HTR-8/SVneo (cell line): ENCODE measurements around the gene DOCK10.

Experiments
- DNase-seq: peaks from one replicate; pipeline ENCODE4 v3.0.0; 2011; ENCODE audit warnings: low spot score, mixed read lengths; ENCODE audit not compliant: insufficient read length
- FAIRE-seq: peaks from 2 replicates; lab custom pipeline; 2011; peaks lifted over from hg19 to GRCh38; lab: Jason Lieb, UNC

DOCK10 gene

DNA sequence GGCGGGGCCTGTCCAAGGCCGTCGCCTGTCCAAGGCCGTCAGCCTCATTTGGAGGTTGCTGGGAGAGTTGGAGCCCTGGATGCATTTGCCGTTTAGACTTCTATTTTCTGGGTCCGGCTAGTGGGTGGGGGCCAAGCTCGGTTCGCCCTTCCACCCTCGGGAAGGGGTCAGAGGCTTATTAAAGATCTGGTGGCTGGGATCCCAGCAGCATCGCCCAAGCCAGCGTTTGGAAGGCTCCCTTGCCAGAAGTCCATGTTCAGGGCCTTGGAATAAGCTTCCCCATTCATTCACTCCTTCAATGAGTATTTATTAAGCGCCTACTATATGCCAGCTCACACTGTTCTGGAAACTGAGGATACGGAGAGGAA lies 516 bp upstream of the DOCK10 start:
- no peak for DNase-seq
- no peak for FAIRE-seq

- no peak for FAIRE-seq
- DNase-seq = peak; percentile 26
Observed at GRCh38 chr2:225041207-225041850, 939 bp downstream of the DOCK10 start.

DNA sequence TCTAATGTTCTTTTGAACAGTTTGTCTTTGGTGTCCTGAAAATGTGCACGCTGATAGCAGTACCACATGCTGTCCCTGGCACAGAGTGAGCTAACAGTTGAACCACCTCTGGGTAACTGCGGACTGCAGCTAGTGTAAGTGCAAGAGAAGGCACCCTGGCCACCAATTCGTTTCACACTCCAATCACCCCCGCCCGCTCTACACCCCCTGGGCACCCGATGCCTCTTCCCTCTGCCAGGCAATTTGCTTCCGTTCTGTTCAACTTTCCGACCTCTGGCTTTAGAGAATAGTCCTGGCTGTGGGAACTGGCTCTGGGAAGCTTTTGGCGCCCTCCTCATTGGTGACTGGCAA lies 1.4 kb downstream of the DOCK10 start:
- DNase-seq = no peak
- no peak for FAIRE-seq

GRCh38 chr2:225040142-225040541 lies 2.1 kb downstream of the DOCK10 start:
- FAIRE-seq (no peak), DNase-seq (no peak)

DNA sequence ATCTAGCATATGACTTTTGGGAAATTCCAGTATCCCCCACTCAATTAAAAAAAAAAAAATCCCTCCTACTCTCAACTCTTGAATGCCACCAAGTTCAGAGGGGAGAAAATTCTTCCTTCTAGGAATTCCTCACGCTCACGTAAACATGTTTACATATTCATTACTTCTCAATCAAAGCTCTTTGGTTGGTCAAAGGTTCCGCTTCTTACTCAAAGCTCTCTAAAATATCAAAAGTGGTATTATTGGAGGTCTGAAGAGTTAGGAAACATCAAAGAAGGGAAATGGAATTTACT lies 4.1 kb downstream of the DOCK10 start:
- DNase-seq = no peak
- FAIRE-seq = no peak

DNA sequence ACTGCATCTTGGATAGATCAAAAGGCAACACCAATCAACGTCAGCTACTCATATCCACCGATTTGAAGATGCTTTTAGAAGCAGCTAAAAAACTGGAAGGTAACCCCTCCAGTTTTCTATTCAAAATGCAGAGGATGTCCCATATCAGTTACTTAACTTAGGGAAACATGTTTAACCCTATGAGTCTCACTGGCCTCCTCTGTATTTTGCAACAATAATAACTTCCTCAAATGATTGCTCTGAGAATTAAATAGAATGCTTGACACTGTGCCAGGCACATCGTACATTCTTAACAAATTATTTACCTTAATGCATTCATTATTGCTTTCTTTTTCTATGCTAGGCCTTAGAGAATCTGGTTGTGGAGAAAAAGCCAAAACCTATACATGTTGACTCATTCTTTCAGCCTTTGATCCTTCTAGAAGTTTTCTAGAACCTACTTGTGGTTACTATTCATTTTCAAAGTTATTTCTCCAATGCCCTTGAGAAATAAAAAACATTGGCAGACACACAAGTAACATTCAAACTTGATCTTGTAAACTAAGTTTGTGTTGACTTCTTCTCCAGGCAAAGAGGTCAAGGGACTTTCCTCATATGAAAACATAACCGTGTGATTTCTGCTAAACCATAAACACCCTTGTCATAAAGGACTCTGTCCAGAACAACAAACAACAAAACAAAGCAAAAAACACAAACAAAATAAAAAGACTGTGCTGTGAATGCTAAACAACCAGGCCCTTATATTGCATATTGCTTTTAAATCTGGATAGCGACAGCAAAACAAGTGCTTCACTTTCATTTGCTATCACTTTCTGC lies 4.6 kb downstream of the DOCK10 start:
- DNase-seq (no peak), FAIRE-seq (no peak)

GRCh38 chr2:225036431-225036830 lies 5.8 kb downstream of the DOCK10 start:
- DNase-seq (no peak), FAIRE-seq (no peak)

DNA sequence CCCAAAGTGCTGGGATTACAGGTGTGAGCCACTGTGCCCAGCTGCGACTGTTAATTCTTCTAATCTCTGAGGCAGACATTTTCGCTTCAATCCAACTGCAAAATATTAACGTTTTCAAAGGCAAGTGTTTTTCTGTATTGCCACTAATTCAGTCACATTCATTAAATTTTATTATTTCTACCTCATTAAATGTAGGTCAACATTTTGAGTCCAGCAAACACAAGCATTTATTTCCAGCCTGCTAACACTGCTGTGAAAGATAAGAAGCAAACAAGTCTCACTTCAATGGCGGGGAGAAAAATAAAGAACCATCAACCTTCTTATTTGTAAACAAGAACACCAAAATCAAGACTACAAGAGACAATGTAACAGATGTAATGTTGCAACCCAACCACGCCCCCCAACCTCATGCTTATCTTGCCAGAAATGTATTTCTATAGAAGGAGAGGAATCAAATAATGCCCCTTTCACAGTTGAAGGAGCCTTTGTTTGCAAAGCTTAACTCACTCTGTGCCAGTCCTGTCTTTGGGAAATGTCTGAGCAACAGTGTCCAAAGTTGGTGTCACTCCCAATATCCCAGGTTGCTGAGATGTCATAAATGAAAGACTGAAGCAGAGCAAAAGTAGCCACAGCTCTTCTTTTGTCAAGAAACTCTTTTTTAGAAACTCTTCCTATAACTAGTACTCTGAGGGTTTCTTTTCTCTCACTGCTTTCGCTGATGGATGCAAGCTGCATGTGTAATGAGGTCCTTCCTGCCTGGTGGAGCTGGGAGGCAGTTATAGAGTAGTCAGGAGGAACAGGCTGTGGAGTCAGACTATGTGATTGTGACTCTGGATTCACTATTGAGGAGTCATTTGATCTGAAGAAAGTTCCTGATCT lies 8.6 kb downstream of the DOCK10 start:
- no peak for FAIRE-seq
- DNase-seq = no peak

DNA sequence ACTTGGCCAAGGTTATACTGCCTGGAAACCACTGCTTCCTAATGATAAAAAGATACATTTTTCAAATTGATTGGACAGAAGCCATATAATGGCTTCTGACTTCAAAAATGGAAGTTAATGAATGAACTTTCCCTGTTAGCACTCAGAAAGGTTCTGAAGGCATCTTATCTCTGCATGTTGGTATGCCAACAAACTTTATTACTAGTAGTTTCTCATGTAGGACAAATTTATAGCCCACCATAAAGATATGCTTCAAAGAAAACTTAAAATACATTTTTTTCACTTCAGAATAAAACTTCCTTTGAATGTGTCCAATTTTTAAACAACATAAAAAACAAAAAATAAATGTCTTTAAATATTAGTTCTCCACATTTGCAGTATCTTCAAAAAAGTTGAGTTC lies 10.0 kb downstream of the DOCK10 start:
- no peak for DNase-seq
- no peak for FAIRE-seq

DNA sequence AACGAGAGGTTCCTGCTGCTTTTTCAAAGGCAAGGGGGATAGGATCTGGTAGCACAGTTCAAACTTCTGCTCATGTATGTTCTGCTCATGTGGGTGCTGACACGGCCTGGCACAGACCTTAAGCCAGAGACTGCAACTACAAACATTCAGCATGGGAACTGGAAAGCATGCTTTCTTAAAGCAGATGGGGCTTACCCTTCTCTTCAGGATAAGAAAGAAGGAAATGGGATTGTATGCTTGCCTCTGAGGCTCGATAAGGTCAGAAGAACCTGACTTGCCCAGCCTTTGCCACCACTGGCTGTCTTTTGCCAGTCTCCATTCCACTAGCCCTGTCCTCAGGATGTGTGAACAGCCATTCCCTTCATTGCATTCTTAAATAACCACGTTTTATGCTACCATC lies 10.7 kb downstream of the DOCK10 start:
- FAIRE-seq = no peak
- DNase-seq = no peak

DNA sequence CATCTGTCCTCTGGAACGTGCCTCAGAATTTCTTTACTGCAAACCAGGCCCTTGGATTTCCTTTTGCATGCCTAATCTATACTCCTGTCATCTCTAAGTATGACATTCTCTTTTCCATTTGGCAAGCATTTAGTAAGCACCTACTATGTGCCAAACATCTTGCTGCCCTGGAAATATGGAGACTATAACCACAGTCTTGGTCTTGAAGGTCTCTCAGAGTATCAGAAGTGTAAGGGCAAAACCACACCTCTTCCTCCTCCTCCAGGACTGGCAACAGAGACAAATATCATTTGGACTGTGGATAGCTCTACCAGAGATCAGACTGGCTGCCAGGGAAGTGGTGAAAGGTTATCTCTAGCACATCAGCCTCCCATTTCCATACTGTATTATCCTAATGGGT lies 11.4 kb downstream of the DOCK10 start:
- FAIRE-seq (peak; percentile 16), DNase-seq (no peak)

DNA sequence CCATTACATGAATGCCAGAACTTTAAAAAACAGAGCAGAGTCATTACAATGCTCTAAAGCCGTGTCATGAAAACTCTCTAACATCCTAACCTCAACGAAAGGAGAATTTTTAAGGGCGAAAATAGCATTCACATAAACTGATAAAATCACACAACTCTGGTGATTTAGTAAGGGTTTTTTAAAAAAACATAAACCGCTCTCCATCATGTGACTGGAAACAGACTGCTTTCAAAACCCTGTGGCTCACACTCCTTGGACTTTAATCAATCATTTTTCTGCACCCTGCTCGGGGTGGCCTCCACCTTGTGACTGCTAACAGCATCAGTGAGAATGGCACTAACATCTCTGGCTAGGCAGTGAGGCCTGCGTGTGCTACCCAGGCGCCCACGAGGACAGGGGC lies 12.1 kb downstream of the DOCK10 start:
- no peak for FAIRE-seq
- no peak for DNase-seq

DNA sequence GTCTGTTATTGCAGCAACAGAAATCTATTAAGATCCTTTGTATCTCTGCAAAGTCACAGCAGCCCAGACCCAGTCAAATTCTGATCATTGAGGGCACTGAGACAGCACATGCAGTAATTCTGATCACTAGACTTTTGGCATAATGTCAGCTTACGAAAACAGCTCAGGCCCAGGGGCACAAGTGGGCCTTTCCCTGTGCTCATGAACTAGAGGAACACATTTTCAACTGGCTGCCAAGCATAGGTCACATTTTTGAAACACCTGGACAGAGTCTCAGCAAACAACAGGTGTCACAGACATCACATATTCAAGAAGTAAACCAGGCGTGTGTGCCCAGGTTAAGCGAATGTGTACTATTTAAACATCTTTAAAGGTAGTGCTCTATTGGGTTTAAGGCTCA lies 13.7 kb downstream of the DOCK10 start:
- no peak for FAIRE-seq

GRCh38 chr2:225027061-225027762 lies 15.1 kb downstream of the DOCK10 start:
- peak; percentile 28 for FAIRE-seq
- DNase-seq = no peak

More for the DNA sequence above, 13.7 kb downstream of the DOCK10 start:
- no peak for DNase-seq

DNA sequence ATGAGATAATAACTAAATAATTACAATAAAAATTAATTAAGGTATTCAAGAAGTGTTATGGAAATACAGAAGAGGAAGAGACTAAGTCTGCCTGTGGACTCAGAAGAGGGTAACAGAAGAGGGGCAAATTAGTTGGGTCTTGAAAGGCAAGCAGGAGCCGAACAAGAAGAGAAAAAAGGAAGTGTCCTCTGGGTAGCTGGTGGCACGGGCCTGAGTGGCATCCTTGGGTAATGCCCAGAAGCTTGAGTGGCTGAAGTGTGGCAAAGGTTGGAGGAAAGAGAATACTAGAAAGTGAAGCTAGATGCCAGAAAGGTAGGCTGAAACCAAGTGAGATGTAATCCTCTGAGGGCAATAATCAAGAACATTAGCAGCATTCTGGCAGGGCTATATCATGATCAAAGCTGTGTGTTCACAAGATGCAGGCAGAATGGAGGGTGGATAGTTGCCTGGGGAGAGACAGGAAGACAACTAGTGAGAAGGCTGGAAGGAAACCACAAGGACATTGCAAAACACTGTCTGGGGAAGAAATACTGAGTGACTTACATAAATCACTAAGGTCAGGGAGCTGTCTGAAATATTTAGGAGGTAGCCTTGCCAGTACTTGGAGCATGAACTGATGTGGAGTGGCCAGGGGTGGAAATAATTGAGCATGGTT lies 16.2 kb downstream of the DOCK10 start:
- FAIRE-seq (peak; percentile 23), DNase-seq (peak; percentile 56)

- FAIRE-seq = no peak
- DNase-seq = no peak
Observed at GRCh38 chr2:225022188-225022587, 20.1 kb downstream of the DOCK10 start.

DNA sequence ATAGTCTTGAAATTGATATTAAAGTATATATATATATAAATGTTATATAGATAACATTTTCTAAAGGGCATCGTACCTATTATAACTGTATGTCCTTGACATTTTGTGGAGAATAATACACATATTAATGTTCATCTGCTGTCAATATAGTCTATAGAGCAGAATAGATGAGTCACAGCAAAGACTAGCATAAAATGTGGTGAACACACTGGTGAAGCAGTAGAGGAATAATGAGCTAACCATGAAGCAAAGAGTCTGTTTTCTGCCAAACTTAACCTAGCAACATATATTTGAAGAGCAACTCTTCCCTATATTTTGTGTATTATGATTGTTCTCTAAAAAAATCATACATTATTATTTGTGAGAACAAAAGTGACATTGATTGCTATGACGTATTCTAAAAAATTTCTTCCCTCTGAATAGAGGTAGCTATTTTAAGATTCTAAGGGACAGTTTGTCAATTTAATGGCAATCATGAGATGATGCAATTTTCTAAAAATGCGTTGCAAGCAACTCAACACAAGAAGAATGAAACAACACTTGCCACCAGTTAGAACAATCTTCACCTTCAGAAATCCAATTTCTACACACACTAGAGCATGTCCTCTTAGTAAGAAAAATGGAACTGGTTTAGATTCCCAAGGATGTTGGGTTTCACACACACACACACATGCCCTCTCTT lies 22.0 kb downstream of the DOCK10 start:
- FAIRE-seq (no peak), DNase-seq (no peak)

DNA sequence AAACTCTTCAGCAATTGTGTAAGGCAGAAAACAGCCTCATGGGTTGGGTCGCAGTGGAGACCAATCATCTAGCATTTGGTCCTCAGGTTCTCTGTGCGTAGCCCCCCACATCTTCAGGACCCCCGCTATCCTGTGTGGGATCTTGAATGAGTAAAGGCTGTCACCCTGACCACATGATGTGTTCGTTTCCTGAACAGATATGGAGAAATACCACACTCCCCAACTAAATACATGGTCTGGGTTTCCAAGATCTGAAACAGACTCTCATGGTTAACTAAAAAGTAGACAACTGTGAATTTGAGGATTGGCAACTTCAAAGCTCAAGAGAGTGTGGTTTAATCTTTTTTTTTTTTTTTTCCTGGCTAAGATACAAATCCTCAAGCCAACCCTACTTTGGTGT lies 23.2 kb downstream of the DOCK10 start:
- no peak for DNase-seq
- FAIRE-seq = no peak

- no peak for FAIRE-seq
Observed at GRCh38 chr2:225017713-225018112, 24.6 kb downstream of the DOCK10 start.

More at GRCh38 chr2:225017713-225018112, 24.6 kb downstream of the DOCK10 start:
- DNase-seq = no peak
